ENCODE results near the gene PRKG2.

DNA sequence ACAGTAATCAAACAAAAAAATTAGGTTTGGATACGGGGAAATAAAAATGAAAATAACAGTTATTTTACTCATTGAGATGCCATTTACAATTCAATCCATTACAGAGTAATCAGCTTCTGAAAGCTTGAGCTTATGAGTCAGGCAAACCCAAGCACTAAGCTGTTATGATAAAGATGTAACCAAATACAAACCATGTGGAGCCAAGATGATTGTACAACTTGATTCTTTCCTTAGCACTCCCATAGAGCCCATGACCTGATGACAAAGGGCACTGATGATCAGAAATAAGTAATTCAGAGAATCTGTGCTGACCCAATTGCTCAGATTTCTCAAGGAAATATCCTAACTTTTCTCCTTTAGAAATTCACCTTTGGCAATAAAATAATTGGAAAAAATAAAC lies 40.5 kb upstream of the PRKG2 start:
- TF ChIP-seq, protein P1, sequence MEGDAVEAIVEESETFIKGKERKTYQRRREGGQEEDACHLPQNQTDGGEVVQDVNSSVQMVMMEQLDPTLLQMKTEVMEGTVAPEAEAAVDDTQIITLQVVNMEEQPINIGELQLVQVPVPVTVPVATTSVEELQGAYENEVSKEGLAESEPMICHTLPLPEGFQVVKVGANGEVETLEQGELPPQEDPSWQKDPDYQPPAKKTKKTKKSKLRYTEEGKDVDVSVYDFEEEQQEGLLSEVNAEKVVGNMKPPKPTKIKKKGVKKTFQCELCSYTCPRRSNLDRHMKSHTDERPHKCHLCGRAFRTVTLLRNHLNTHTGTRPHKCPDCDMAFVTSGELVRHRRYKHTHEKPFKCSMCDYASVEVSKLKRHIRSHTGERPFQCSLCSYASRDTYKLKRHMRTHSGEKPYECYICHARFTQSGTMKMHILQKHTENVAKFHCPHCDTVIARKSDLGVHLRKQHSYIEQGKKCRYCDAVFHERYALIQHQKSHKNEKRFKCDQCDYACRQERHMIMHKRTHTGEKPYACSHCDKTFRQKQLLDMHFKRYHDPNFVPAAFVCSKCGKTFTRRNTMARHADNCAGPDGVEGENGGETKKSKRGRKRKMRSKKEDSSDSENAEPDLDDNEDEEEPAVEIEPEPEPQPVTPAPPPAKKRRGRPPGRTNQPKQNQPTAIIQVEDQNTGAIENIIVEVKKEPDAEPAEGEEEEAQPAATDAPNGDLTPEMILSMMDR (IDR thresholded peaks at IDR 0.05; ENCODE audit: poor library complexity), result no peak
- TF ChIP-seq EZH2phosphoT487 (IDR thresholded peaks at IDR 0.05; ENCODE audit: low read depth, severe bottlenecking, unreplicated experiment), result no peak
